22Rv1 (cell line): ENCODE results near the gene ZBTB20.

ENCODE experiments used
- CTCF ChIP-seq: fragments of 450-650 bp; IDR thresholded peaks from 2 replicates; pipeline ENCODE4 v1.5.1; 2017; ENCODE audit warnings: mild to moderate bottlenecking
- ZFX ChIP-seq: fragments of 450-650 bp; IDR thresholded peaks from 2 replicates; pipeline ENCODE4 v1.6.1; 2017; ENCODE audit warnings: antibody characterized with exemption, borderline replicate concordance

GRCh38 chr3:114572364-114573062, 574.6 kb downstream of the ZBTB20 start:
- no peak for TF ChIP-seq CTCF
- TF ChIP-seq ZFX = no peak
